HG02981 (cell line): ENCODE measurements around the gene ATP13A1.

Experiments
- ATAC-seq: cut with Tn5 transposase; IDR thresholded peaks from one replicate; pipeline ENCODE4 v1.9.1; 2021; ENCODE audit warnings: mild to moderate bottlenecking, moderate library complexity; ENCODE audit not compliant: unreplicated experiment

ATP13A1 gene

GRCh38 chr19:19645233-19645870 lies 18.1 kb downstream of the ATP13A1 start:
- no peak for ATAC-seq

- no peak for ATAC-seq
These were observed 19.5 kb downstream of the ATP13A1 start for GRCh38 chr19:19644054-19644388.

GRCh38 chr19:19643158-19644053 lies 20.1 kb downstream of the ATP13A1 start, which contains the start of gene GMIP:
GMIP (minus strand) TSS chr19:19643657; CDS start chr19:19643529, 128 bp downstream.
- peak; percentile 62 for ATAC-seq

GRCh38 chr19:19642506-19643157 lies 20.8 kb downstream of the ATP13A1 start:
- no peak for ATAC-seq

GRCh38 chr19:19637523-19638251 lies 25.8 kb downstream of the ATP13A1 start:
- ATAC-seq, result no peak

- ATAC-seq, result no peak
These were observed 26.3 kb downstream of the ATP13A1 start for GRCh38 chr19:19637186-19637522.

- ATAC-seq, result no peak
These were observed 26.8 kb downstream of the ATP13A1 start for GRCh38 chr19:19636573-19637185.

GRCh38 chr19:19635313-19635702 lies 28.2 kb downstream of the ATP13A1 start:
- ATAC-seq, result no peak

GRCh38 chr19:19634516-19635312 lies 28.8 kb downstream of the ATP13A1 start:
- ATAC-seq, result no peak

GRCh38 chr19:19633711-19634515 lies 29.6 kb downstream of the ATP13A1 start:
- no peak for ATAC-seq

DNA sequence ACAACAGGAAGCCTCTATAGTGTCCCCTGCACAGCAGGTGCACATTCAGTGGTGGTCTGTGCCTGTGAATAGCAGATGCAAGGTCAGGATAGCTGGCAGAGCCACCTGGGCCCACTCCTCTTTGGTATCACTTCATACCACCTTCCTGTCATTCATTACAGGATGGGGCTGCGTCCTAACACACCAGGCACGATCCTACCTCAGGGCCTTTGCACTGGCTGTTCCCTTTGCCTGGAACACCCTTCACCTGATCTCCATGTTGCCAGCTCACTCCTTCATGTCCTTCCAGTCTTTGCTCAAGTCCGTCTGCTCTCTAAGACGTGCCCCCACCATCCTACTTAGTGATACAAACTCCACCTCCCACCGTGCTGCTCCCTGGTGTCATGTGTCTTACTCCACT lies 30.8 kb downstream of the ATP13A1 start:
- no peak for ATAC-seq

DNA sequence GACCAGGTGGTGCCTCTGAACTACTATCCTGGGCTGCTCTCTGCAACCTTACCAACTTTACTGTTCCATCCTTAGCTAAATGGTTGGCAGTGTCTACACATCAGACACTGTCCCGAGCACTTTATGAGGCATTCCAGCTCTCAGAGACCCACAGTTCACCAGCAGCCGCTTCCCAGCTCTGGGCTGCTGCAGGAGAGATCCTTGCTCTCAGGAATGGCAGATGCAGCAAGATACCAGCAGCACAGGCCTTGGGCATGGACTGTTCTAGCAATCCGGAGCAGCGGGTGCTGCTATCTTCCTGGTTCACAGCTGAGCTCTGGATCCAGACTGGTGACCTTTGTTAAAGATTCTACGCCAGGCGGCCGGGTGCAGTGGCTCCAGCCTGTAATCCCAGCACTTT lies 32.1 kb downstream of the ATP13A1 start:
- ATAC-seq, result no peak

GRCh38 chr19:19630426-19630825 lies 33.0 kb downstream of the ATP13A1 start:
- ATAC-seq, result no peak

DNA sequence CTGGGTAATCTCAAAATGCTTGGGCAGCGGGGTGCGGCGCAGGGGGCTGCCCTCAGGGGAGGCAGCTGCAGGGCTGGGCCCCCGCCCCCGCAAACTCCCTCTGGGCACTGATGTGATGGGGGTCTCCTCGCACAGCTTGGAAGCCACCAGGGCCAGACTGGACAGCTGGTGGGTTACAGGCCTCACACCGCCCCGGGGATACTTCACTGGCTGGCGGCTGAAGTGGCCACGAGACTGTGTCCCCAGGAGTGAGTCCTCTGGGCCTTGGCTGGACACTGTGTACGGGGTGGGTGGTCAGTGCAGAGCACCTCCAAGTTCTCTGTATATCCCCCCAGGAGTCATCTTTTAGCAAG lies 33.4 kb downstream of the ATP13A1 start:
- ATAC-seq, result no peak

DNA sequence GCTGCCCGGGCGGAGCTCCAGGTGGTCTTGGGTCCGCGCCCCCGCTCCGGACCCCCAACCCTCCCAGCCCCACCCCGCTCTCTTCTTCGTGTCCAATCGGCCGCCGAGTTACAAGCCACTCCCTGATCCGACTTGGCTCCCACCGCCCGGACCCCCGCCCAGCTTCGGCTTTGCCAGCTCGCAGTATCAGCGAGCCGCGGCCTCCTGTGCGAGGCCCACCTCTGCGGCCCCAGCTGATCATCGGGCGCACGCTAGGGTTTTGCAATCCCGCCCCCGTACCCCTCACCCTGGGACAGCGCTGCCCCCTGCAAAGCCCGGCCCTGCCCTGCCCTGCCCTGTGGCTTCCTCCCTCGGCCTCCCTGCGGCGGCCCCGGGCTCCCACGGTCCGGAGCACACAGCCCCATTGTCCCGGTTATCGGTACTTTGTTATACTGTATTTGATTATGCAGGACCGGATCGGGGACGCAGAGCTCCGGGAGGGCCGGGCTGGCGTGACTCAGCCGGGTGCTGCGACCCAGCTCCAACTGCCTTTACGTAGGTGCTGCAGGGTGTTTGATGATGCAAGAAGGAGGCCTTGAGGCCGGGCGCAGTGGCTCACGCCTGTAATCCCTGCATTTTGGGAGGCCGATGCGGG lies 34.9 kb downstream of the ATP13A1 start:
- ATAC-seq, result no peak

GRCh38 chr19:19627621-19628500 lies 35.6 kb downstream of the ATP13A1 start, which contains the start of gene LPAR2:
LPAR2 (minus strand) TSS chr19:19628220; CDS start chr19:19627275, 945 bp downstream.
- peak; percentile 59 for ATAC-seq
